K562 (cell line): ENCODE results near the gene CST5. TPM values are rescaled to one million over a fixed set of nuclear protein-coding genes. Genes with fewer than 3 reads are reported as not detected.

ENCODE experiments used
- ATAC-seq: fragments of 200-7000 bp; cut with Tn5 transposase; 3 replicates; pipeline ENCODE4 v1.9.1; 2020; ENCODE audit warnings: moderate library complexity
- BruUV-seq: library from RNA; stranded (reverse); fragments of 400-500 nt; replicated peaks from 2 replicates; lab custom pipeline; 2021; lab: Mats Ljungman, UMichigan
- CTCF ChIA-PET: fragments of 300-600 bp; formaldehyde crosslinking; extraction: SDS; loops from one replicate; lab custom pipeline; 2021; ENCODE audit warnings: low intra/inter-chr PET ratio; lab: Yijun Ruan, JAX
- POLR2A ChIA-PET: fragments of 300-600, 350-650 bp; sonication (Branson Sonifier 250); formaldehyde crosslinking; extraction: SDS; loops from one replicate; lab custom pipeline; 2021; ENCODE audit warnings: antibody characterized with exemption, inconsistent platforms; lab: Yijun Ruan, JAX
- DNase-seq, 4 experiments: peaks; one replicate each; pipeline versions ENCODE4 v3.0.0 to v3.0.0-alpha.2; 2011 to 2018; ENCODE audit warnings: low spot score in 3 of 4, mixed read lengths in 3 of 4; ENCODE audit errors: extremely low read depth in 1 of 4
- FAIRE-seq: peaks from 2 replicates; lab custom pipeline; 2011; peaks lifted over from hg19 to GRCh38; lab: Jason Lieb, UNC
- H2AFZ ChIP-seq: 2 replicates; pipeline ENCODE4 v1.6.0; 2011; ENCODE audit warnings: low read depth, low read length, control low read depth, inconsistent platforms
- H3K27ac ChIP-seq: fragments of 200-600 bp; 3 replicates; pipeline ENCODE4 v1.8.0; 2011; ENCODE audit warnings: low read depth, mild to moderate bottlenecking, control low read depth, inconsistent platforms, low read length, moderate library complexity, mixed read lengths; ENCODE audit errors: extremely low read depth
- H3K27me3 ChIP-seq, 2 experiments: fragments of 300-600 bp in 1 of 2; 2 replicates in 1 of 2; 3 replicates in 1 of 2; pipeline versions ENCODE4 v1.6.0 to v1.8.0; 2011; ENCODE audit warnings: inconsistent platforms in 2 of 2, low read length in 2 of 2, mild to moderate bottlenecking in 1 of 2, mixed read lengths in 1 of 2, moderate library complexity in 1 of 2; ENCODE audit not compliant: control insufficient read depth in 2 of 2, insufficient read depth in 2 of 2
- H3K36me3 ChIP-seq: fragments of 300-600 bp; 3 replicates; pipeline ENCODE4 v1.8.0; 2011; ENCODE audit warnings: mild to moderate bottlenecking, low read length, inconsistent platforms; ENCODE audit not compliant: control insufficient read depth, insufficient read depth
- H3K4me1 ChIP-seq, 2 experiments: fragments of 200-600 bp in 1 of 2; replicated peaks in 1 of 2; 2 replicates in 1 of 2; 3 replicates in 1 of 2; pipeline versions ENCODE4 v1.5.1 to v1.8.0; 2011; ENCODE audit warnings: inconsistent platforms in 2 of 2, low read length in 2 of 2, mild to moderate bottlenecking in 1 of 2, mixed read lengths in 1 of 2, moderate library complexity in 1 of 2; ENCODE audit not compliant: control insufficient read depth in 2 of 2, insufficient read depth in 2 of 2
- H3K4me2 ChIP-seq: 2 replicates; pipeline ENCODE4 v1.6.1; 2011; ENCODE audit warnings: low read length, control low read depth, inconsistent platforms, mixed read lengths; ENCODE audit not compliant: insufficient read depth
- H3K4me3 ChIP-seq: fragments of 200-600 bp; sonication (generic), shearing (Covaris generic); 2 replicates; pipeline ENCODE4 v1.5.1; 2016; ENCODE audit warnings: control low read depth, inconsistent platforms
- H3K79me2 ChIP-seq: fragments of 200-600 bp; 3 replicates; pipeline ENCODE4 v1.8.0; 2011; ENCODE audit warnings: low read length, inconsistent platforms; ENCODE audit not compliant: control insufficient read depth, insufficient read depth
- H3K9ac ChIP-seq, 2 experiments: 2 replicates each; pipeline versions ENCODE4 v1.6.0 to v1.6.1; 2011; ENCODE audit warnings: low read depth in 2 of 2, low read length in 2 of 2, control low read depth in 1 of 2, inconsistent platforms in 1 of 2, mild to moderate bottlenecking in 1 of 2, mixed read lengths in 1 of 2; ENCODE audit not compliant: insufficient read depth in 1 of 2
- H3K9me1 ChIP-seq: one replicate; pipeline ENCODE4 v1.6.0; 2011; ENCODE audit warnings: inconsistent platforms, mild to moderate bottlenecking, low read length, moderate library complexity; ENCODE audit not compliant: control insufficient read depth, insufficient read depth
- H3K9me3 ChIP-seq: replicated peaks from 2 replicates; pipeline ENCODE4 v1.5.1; 2011; ENCODE audit warnings: low read depth, low read length, inconsistent platforms; ENCODE audit not compliant: control insufficient read depth, insufficient read depth
- H4K20me1 ChIP-seq: replicated peaks from 2 replicates; pipeline ENCODE4 v1.6.1; 2011; ENCODE audit warnings: low read length, inconsistent platforms, mixed read lengths; ENCODE audit not compliant: control insufficient read depth, insufficient read depth
- BMI1 ChIP-seq: fragments of 150-350 bp; IDR thresholded peaks from 2 replicates; pipeline ENCODE4 v1.6.1; 2014; ENCODE audit warnings: low read length
- CBFA2T2 ChIP-seq: fragments of 450-650 bp; conservative IDR thresholded peaks from 2 replicates; pipeline ENCODE4 v1.6.1; 2017; ENCODE audit warnings: mild to moderate bottlenecking
- E2F1 ChIP-seq: sonication (generic); formaldehyde crosslinking; IDR thresholded peaks from 2 replicates; pipeline ENCODE4 v1.8.1; 2023; ENCODE audit warnings: mild to moderate bottlenecking, missing genetic modification reagents, moderate library complexity
- ETS2 ChIP-seq: IDR thresholded peaks from 2 replicates; pipeline ENCODE4 v1.6.1; 2016; ENCODE audit warnings: borderline replicate concordance, missing genetic modification characterization, mild to moderate bottlenecking, moderate library complexity, missing compliant biosample characterization; ENCODE audit not compliant: poor library complexity, severe bottlenecking
- FOXM1 ChIP-seq, 2 experiments: fragments of 450-650 bp in 1 of 2; sonication (generic) in 1 of 2; formaldehyde crosslinking in 1 of 2; IDR thresholded peaks; 2 replicates each; pipeline versions ENCODE4 v1.6.1 to v1.9.0; 2017 to 2022; ENCODE audit warnings: low read depth in 2 of 2, mild to moderate bottlenecking in 2 of 2, missing genetic modification reagents in 1 of 2, moderate library complexity in 1 of 2
- HMG20A ChIP-seq: fragments of 450-650 bp; formaldehyde crosslinking; conservative IDR thresholded peaks from 2 replicates; pipeline ENCODE4 v1.4.0; 2020; ENCODE audit warnings: mild to moderate bottlenecking, mixed read lengths
- IRF2 ChIP-seq: sonication (generic); formaldehyde crosslinking; IDR thresholded peaks from 2 replicates; pipeline ENCODE4 v1.8.1; 2022; ENCODE audit warnings: mild to moderate bottlenecking, missing genetic modification reagents
- MTA1 ChIP-seq: fragments of 450-650 bp; IDR thresholded peaks from 2 replicates; pipeline ENCODE4 v1.6.1; 2017; ENCODE audit warnings: borderline replicate concordance
- PHB2 ChIP-seq: fragments of 450-650 bp; IDR thresholded peaks from 2 replicates; pipeline ENCODE4 v1.6.1; 2017; ENCODE audit warnings: low read depth
- YBX1 ChIP-seq: fragments of 450-650 bp; IDR thresholded peaks from 2 replicates; pipeline ENCODE4 v1.7.1; 2016; ENCODE audit warnings: mild to moderate bottlenecking
- ZNF124 ChIP-seq: sonication (generic); formaldehyde crosslinking; IDR thresholded peaks from 2 replicates; pipeline ENCODE4 v1.8.1; 2022; ENCODE audit warnings: missing genetic modification reagents
- ZNF444 ChIP-seq: fragments of 250-450 bp; sonication (Bioruptor Pico); IDR thresholded peaks from 2 replicates; pipeline ENCODE4 v1.4.0; 2020; ENCODE audit warnings: mild to moderate bottlenecking, moderate library complexity
- WGBS: fragments of 100-300 bp; shearing (Covaris generic); methylation state at CpG from one replicate; pipeline ENCODE4 v1.1.6; 2016; ENCODE audit warnings: low coverage, mixed read lengths; ENCODE audit not compliant: insufficient coverage; ENCODE audit errors: missing lambda C conversion rate; 5-methylcytosine and 5-hydroxymethylcytosine counted together
- in situ Hi-C: fragments of 300-500 bp; cut with MboI; formaldehyde crosslinking; loops from 4 replicates; pipeline ENCODE4 v1.15.0; 2018; ENCODE audit warnings: inconsistent platforms, mixed read lengths
- intact Hi-C: fragments of 100-400 bp; cut with micrococcal nuclease; formaldehyde crosslinking; loops from 2 replicates; pipeline ENCODE4 v1.14.2; 2022
- polyA plus RNA-seq, 8 experiments: library from polyadenylated mRNA; depleted of rRNA in 4 of 8; stranded (reverse) in 5 of 8; unstranded in 3 of 8; fragments of >200 nt; fragmentation: Nextera tagmentation in 2 of 8; fragmentation: Illumina TruSeq in 1 of 8; extraction: Ambion mirVana in 2 of 8; extraction: Trizol in 1 of 8; gene quantifications; 2 replicates each; pipeline versions ENCODE4 v1.2.1 to v1.2.3, GENCODE V29; 2011 to 2014; ENCODE audit warnings: inconsistent platforms in 1 of 8, missing spikeins in 1 of 8
- total RNA-seq, 7 experiments: library from RNA; depleted of rRNA in 6 of 7; stranded (reverse); fragments of >200 nt in 6 of 7; fragmentation: Illumina TruSeq in 2 of 7; extraction: Trizol in 2 of 7; gene quantifications; 2 replicates each; pipeline versions ENCODE4 v1.2.1 to v1.2.3, GENCODE V29; 2011 to 2021; ENCODE audit warnings: low replicate concordance in 1 of 7
- TF ChIP-seq, protein P1 (sequence below): fragments of 250-450 bp; sonication (Bioruptor Pico); IDR thresholded peaks from 2 replicates; pipeline ENCODE4 v1.8.0; 2021; ENCODE audit warnings: mild to moderate bottlenecking, moderate library complexity
- TF ChIP-seq, protein P2 (sequence below): fragments of 450-650 bp; IDR thresholded peaks from 2 replicates; pipeline ENCODE4 v1.6.1; 2018; ENCODE audit warnings: mild to moderate bottlenecking, low read depth; ENCODE audit not compliant: partially characterized antibody
- TF ChIP-seq, protein P3 (sequence below): sonication (generic); formaldehyde crosslinking; IDR thresholded peaks from 2 replicates; pipeline ENCODE4 v1.8.1; 2023; ENCODE audit warnings: mild to moderate bottlenecking, missing genetic modification reagents

CST5 gene
- total and polyA plus RNA-seq, 9 of the 15 experiments (the other 6 are each of a cell fraction or from before 2014, with no cell fraction given) = not detected

DNA sequence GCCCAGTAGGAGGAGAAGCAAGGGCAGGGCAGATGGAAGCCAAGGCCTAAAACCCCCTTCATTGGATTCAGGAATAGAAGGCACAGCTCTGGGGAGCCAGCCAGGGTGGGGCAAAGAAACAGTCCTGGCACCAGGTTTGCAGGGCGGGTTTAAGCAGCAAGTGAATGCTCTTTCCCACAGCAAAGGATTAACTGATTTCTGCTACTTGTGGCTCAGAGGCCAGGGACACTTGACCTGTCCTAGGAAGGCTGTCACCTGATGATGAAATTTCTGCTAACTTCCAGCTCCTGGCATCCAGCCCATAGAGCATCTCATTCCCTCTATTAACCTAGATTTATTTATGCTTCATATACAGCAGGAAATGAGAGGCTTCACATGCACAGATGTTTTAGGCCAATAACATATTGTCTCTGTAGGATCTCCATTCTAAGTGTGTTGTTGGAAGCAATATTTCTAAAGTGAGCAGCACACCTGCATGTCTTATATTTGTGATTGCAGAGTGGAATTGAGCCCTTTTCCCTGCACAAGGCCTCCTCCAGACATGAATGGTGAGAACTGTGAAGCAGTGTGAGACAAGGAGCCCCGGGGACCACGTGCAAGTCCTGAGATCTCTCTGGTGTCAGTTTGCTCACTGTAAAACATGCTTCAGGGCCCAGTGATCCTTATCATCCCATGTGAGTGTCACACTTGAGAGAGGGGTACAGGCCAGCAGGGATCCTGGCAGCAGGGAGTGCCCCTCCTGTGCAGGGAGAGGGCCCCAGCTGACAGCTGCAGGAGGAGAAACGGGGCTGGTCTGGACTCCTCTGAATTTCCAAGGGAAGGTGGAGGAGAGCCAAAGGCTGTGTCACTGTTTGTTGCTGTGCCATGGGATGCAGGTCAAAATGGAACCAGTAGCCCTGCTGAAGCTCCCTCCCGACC is 41.1 kb upstream of the CST5 start:
- intact Hi-C loops (no loop called here), in situ Hi-C loops (no loop called here)
- CTCF ChIA-PET = no interaction called here
- Histone ChIP-seq H3K36me3 (no peaks in the 10 kb centered on the region), H3K79me2 (no peaks in the 10 kb centered on the region), H3K4me3 (no peak overlapping the region), H3K4me1 (no peaks in the 10 kb centered on the region), H3K9me1 (no peaks in the 10 kb centered on the region), H3K27ac (no peak overlapping the region), H3K9ac (no peak overlapping the region), H3K9me3 (no peaks in the 10 kb centered on the region), H2AFZ (no peak overlapping the region), H3K4me2 (no peak overlapping the region), H3K27me3 (no peaks in the 10 kb centered on the region), H4K20me1 (no peaks in the 10 kb centered on the region)
- POLR2A ChIA-PET = interaction anchor here (0.5 to 1.0 kb wide), 3 partner anchors 9 to 25 kb away, joined by 3 to 4 read pairs (median 3); no protein-coding TSS in a partner anchor
- ATAC-seq (no peak), FAIRE-seq (no peak), DNase-seq (no peak)
- WGBS = 5% methylated on average over 5 of the region's 5 CpGs
- no TSS peak for BruUV-seq
- TF ChIP-seq, protein P1, sequence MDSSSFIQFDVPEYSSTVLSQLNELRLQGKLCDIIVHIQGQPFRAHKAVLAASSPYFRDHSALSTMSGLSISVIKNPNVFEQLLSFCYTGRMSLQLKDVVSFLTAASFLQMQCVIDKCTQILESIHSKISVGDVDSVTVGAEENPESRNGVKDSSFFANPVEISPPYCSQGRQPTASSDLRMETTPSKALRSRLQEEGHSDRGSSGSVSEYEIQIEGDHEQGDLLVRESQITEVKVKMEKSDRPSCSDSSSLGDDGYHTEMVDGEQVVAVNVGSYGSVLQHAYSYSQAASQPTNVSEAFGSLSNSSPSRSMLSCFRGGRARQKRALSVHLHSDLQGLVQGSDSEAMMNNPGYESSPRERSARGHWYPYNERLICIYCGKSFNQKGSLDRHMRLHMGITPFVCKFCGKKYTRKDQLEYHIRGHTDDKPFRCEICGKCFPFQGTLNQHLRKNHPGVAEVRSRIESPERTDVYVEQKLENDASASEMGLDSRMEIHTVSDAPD = no peak
- TF ChIP-seq BMI1 (no peak), HMG20A (CRISPR knock-in tag) (no peak), ZNF444 (no peak), IRF2 (CRISPR knock-in tag) (no peak), ETS2 (tag) (no peak), FOXM1 (IDR thresholded peaks at IDR 0.05; ENCODE audit: low read depth) (no peak), FOXM1 (CRISPR knock-in tag; IDR thresholded peaks at IDR 0.05; ENCODE audit: low read depth) (no peak), MTA1 (no peak), CBFA2T2 (no peak), ZNF124 (CRISPR knock-in tag) (no peak), E2F1 (no peak), PHB2 (no peak), YBX1 (no peak)
- TF ChIP-seq, protein P2, sequence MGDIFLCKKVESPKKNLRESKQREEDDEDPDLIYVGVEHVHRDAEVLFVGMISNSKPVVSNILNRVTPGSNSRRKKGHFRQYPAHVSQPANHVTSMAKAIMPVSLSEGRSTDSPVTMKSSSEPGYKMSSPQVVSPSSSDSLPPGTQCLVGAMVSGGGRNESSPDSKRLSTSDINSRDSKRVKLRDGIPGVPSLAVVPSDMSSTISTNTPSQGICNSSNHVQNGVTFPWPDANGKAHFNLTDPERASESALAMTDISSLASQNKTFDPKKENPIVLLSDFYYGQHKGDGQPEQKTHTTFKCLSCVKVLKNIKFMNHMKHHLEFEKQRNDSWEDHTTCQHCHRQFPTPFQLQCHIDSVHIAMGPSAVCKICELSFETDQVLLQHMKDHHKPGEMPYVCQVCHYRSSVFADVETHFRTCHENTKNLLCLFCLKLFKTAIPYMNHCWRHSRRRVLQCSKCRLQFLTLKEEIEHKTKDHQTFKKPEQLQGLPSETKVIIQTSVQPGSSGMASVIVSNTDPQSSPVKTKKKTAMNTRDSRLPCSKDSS = no peak
- TF ChIP-seq, protein P3, sequence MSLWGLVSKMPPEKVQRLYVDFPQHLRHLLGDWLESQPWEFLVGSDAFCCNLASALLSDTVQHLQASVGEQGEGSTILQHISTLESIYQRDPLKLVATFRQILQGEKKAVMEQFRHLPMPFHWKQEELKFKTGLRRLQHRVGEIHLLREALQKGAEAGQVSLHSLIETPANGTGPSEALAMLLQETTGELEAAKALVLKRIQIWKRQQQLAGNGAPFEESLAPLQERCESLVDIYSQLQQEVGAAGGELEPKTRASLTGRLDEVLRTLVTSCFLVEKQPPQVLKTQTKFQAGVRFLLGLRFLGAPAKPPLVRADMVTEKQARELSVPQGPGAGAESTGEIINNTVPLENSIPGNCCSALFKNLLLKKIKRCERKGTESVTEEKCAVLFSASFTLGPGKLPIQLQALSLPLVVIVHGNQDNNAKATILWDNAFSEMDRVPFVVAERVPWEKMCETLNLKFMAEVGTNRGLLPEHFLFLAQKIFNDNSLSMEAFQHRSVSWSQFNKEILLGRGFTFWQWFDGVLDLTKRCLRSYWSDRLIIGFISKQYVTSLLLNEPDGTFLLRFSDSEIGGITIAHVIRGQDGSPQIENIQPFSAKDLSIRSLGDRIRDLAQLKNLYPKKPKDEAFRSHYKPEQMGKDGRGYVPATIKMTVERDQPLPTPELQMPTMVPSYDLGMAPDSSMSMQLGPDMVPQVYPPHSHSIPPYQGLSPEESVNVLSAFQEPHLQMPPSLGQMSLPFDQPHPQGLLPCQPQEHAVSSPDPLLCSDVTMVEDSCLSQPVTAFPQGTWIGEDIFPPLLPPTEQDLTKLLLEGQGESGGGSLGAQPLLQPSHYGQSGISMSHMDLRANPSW (CRISPR knock-in tag) = no peak
